Measurements from ENCODE around the gene PRPF19. TPM values are rescaled to one million over a fixed set of nuclear protein-coding genes. Genes with fewer than 3 reads are reported as not detected.

The PRPF19 gene
- total RNA-seq, 1 donor from 2014 or later, result 96.3 TPM

DNA sequence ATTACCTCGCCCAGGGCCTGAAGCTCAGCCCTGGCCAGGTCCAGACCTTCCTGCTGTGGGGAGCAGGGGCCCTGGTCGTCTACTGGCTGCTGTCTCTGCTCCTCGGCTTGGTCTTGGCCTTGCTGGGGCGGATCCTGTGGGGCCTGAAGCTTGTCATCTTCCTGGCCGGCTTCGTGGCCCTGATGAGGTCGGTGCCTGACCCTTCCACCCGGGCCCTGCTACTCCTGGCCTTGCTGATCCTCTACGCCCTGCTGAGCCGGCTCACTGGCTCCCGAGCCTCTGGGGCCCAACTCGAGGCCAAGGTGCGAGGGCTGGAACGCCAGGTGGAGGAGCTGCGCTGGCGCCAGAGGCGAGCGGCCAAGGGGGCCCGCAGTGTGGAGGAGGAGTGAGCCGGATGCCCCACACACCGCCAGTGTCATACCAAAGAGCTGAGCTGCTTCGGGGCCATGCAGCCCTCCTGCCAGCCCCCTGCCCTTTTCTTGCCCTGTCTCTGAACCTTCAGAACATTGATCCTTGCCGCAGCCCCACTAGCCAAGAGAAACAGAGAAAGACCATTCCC is 15.5 kb upstream of the PRPF19 start:
- peaks cover 16% of the 10 kb centered on the region for H3K4me1 Mint-ChIP-seq
- H3K36me3 Mint-ChIP-seq, result peaks cover 12% of the 10 kb centered on the region
- no peaks in the 10 kb centered on the region for H3K27me3 Mint-ChIP-seq (ENCODE audit: low read depth)
- no peak overlapping the region for H3K27ac Mint-ChIP-seq
- H3K9me3 Mint-ChIP-seq, result no peaks in the 10 kb centered on the region
- H3K4me3 Mint-ChIP-seq, result no peak overlapping the region
- TF ChIP-seq, protein P1, sequence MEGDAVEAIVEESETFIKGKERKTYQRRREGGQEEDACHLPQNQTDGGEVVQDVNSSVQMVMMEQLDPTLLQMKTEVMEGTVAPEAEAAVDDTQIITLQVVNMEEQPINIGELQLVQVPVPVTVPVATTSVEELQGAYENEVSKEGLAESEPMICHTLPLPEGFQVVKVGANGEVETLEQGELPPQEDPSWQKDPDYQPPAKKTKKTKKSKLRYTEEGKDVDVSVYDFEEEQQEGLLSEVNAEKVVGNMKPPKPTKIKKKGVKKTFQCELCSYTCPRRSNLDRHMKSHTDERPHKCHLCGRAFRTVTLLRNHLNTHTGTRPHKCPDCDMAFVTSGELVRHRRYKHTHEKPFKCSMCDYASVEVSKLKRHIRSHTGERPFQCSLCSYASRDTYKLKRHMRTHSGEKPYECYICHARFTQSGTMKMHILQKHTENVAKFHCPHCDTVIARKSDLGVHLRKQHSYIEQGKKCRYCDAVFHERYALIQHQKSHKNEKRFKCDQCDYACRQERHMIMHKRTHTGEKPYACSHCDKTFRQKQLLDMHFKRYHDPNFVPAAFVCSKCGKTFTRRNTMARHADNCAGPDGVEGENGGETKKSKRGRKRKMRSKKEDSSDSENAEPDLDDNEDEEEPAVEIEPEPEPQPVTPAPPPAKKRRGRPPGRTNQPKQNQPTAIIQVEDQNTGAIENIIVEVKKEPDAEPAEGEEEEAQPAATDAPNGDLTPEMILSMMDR (IDR thresholded peaks at IDR 0.05; ENCODE audit: unreplicated experiment), result no peak
- no peak for DNase-seq (ENCODE audit: low spot score in 2 of 2, unreplicated experiment in 2 of 2)

DNA sequence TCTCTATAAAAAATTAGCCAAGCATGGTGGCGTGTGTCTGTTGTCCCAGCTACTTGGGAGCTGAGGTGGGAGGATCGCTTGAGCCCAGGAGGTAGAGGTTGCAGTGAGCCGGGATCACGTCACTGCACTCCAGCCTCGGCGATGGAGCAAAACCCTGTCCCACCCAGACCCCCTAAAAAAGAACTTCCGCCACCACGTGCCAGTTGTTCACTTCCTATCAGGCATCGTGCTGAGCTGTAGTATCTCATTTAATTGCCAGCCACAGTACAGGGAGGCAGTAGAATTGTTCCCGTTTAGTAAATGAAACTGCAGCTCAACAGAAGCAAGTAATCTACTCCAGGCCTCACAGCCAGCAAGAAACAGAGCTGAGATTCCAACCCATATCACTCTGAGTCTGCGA is 14.9 kb upstream of the PRPF19 start:
- Mint-ChIP-seq H3K27ac (no peak overlapping the region), H3K4me3 (no peak overlapping the region), H3K27me3 (ENCODE audit: low read depth) (no peaks in the 10 kb centered on the region), H3K9me3 (no peaks in the 10 kb centered on the region), H3K4me1 (peaks cover 16% of the 10 kb centered on the region), H3K36me3 (peaks cover 12% of the 10 kb centered on the region)
- TF ChIP-seq, protein P1 (IDR thresholded peaks at IDR 0.05; ENCODE audit: unreplicated experiment), result no peak
- no peak for DNase-seq (ENCODE audit: low spot score in 2 of 2, unreplicated experiment in 2 of 2)

GRCh38 chr11:60919956-60920355 is 13.6 kb upstream of the PRPF19 start:
- H3K4me3 Mint-ChIP-seq, result no peak overlapping the region
- TF ChIP-seq, protein P1 (IDR thresholded peaks at IDR 0.05; ENCODE audit: unreplicated experiment), result no peak
- DNase-seq (ENCODE audit: low spot score in 2 of 2, unreplicated experiment in 2 of 2), result no peak

GRCh38 chr11:60919320-60919719 is 12.9 kb upstream of the PRPF19 start:
- no peaks in the 10 kb centered on the region for H3K27me3 Mint-ChIP-seq (ENCODE audit: low read depth)
- no peak overlapping the region for H3K27ac Mint-ChIP-seq
- no peak overlapping the region for H3K4me3 Mint-ChIP-seq
- TF ChIP-seq, protein P1 (IDR thresholded peaks at IDR 0.05; ENCODE audit: unreplicated experiment), result no peak
- peaks cover 18% of the 10 kb centered on the region for H3K4me1 Mint-ChIP-seq
- DNase-seq (ENCODE audit: low spot score in 2 of 2, unreplicated experiment in 2 of 2), result no peak
- peaks cover 12% of the 10 kb centered on the region for H3K36me3 Mint-ChIP-seq
- H3K9me3 Mint-ChIP-seq, result no peaks in the 10 kb centered on the region

More at GRCh38 chr11:60919956-60920355, 13.6 kb upstream of the PRPF19 start:
- Mint-ChIP-seq H3K4me1 (peaks cover 15% of the 10 kb centered on the region), H3K27me3 (ENCODE audit: low read depth) (no peaks in the 10 kb centered on the region), H3K9me3 (no peaks in the 10 kb centered on the region), H3K36me3 (peaks cover 12% of the 10 kb centered on the region), H3K27ac (no peak overlapping the region)

DNA sequence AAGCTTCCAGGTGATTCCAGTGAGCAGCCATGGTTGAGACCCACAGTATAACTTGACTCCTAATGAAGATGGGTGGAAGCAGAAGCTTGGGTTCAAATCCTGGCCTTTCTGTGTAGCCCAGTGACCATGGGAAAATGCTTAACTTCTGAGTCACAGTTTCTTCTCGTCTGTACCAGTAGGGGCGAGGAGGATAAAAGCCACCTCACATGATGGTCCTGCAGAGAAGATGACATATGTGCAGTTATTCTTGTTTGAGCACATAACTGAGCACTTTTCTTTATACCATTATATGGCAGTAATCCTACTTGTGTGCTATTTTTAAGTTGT is 12.5 kb upstream of the PRPF19 start:
- Mint-ChIP-seq H3K9me3 (no peaks in the 10 kb centered on the region), H3K27ac (no peak overlapping the region), H3K4me3 (no peak overlapping the region), H3K4me1 (peaks cover 19% of the 10 kb centered on the region), H3K27me3 (ENCODE audit: low read depth) (no peaks in the 10 kb centered on the region), H3K36me3 (peaks cover 12% of the 10 kb centered on the region)
- no peak for DNase-seq (ENCODE audit: low spot score in 2 of 2, unreplicated experiment in 2 of 2)
- TF ChIP-seq, protein P1 (IDR thresholded peaks at IDR 0.05; ENCODE audit: unreplicated experiment), result no peak

Measured in mesothelial cell of epicardium (in vitro differentiated cells).